BE2C (cell line): ENCODE data around the gene HS1BP3. TPM values are rescaled to one million over a fixed set of nuclear protein-coding genes. Genes with fewer than 3 reads are reported as not detected.
A peak's percentile ranks its signal among the peaks of the same experiment; 100 is the strongest.

Experiments
- DNase-seq: peaks from one replicate; pipeline ENCODE4 v3.0.0-alpha.2; 2020
- H3K27me3 ChIP-seq: fragments of 250-450 bp; sonication (Bioruptor Pico); 2 replicates; pipeline ENCODE4 v1.5.1; 2020; ENCODE audit warnings: mild to moderate bottlenecking
- H3K36me3 ChIP-seq: fragments of 250-450 bp; sonication (Bioruptor Pico); 2 replicates; pipeline ENCODE4 v1.5.1; 2020; ENCODE audit warnings: mild to moderate bottlenecking
- H3K4me1 ChIP-seq: fragments of 250-450 bp; sonication (Bioruptor Pico); 2 replicates; pipeline ENCODE4 v1.5.1; 2020
- H3K4me3 ChIP-seq: 2 replicates; pipeline ENCODE4 v1.5.1; 2011; ENCODE audit warnings: low read depth, low read length
- H3K9me3 ChIP-seq: fragments of 250-450 bp; sonication (Bioruptor Pico); 2 replicates; pipeline ENCODE4 v1.5.1; 2020
- CTCF ChIP-seq: IDR thresholded peaks from 2 replicates; pipeline ENCODE4 v1.5.1; 2012; ENCODE audit warnings: mild to moderate bottlenecking, low read depth, low read length
- polyA plus RNA-seq: library from polyadenylated mRNA; unstranded; fragments of >200 nt; gene quantifications from one replicate; pipeline ENCODE4 v1.2.1, GENCODE V29; 2012; ENCODE audit warnings: low read depth, missing spikeins; ENCODE audit not compliant: insufficient read length, insufficient read depth

HS1BP3 gene
- polyA plus RNA-seq = 28.3 TPM

GRCh38 chr2:20650877-20651730 is at the start of gene HS1BP3:
HS1BP3 (minus strand) TSS chr2:20651098; CDS start chr2:20651063, 35 bp downstream.
- H3K36me3 ChIP-seq = no peaks in the 10 kb centered on the region
- H3K4me3 ChIP-seq = peak within 1 kb of the TSS; percentile 86
- no peaks in the 10 kb centered on the region for H3K27me3 ChIP-seq
- TF ChIP-seq CTCF = peak; percentile 54
- peaks cover 13% of the 10 kb centered on the region for H3K4me1 ChIP-seq
- DNase-seq = peak; percentile 88
- H3K9me3 ChIP-seq = no peaks in the 10 kb centered on the region

- Histone ChIP-seq H3K9me3 (no peaks in the 10 kb centered on the region), H3K4me3 (no peak overlapping the region), H3K36me3 (no peaks in the 10 kb centered on the region), H3K27me3 (no peaks in the 10 kb centered on the region), H3K4me1 (no peaks in the 10 kb centered on the region)
- TF ChIP-seq CTCF = no peak
- no peak for DNase-seq
Measured at GRCh38 chr2:20698916-20699613, 48.2 kb upstream of the HS1BP3 start.

- H3K27me3 ChIP-seq = no peaks in the 10 kb centered on the region
- no peaks in the 10 kb centered on the region for H3K4me1 ChIP-seq
- H3K9me3 ChIP-seq = no peaks in the 10 kb centered on the region
- no peak for DNase-seq
- TF ChIP-seq CTCF = no peak
- no peak overlapping the region for H3K4me3 ChIP-seq
- H3K36me3 ChIP-seq = no peaks in the 10 kb centered on the region
Measured at GRCh38 chr2:20697322-20697934, 46.5 kb upstream of the HS1BP3 start.

- H3K36me3 ChIP-seq = no peaks in the 10 kb centered on the region
Measured at GRCh38 chr2:20696366-20696765, 45.5 kb upstream of the HS1BP3 start.

GRCh38 chr2:20693317-20693716 is 42.4 kb upstream of the HS1BP3 start:
- H3K4me1 ChIP-seq = no peaks in the 10 kb centered on the region
- H3K36me3 ChIP-seq = no peaks in the 10 kb centered on the region; the same call in none of the 2 replicates
- H3K4me3 ChIP-seq = no peak overlapping the region

More at GRCh38 chr2:20696366-20696765, 45.5 kb upstream of the HS1BP3 start:
- no peak overlapping the region for H3K4me3 ChIP-seq
- H3K27me3 ChIP-seq = no peaks in the 10 kb centered on the region
- DNase-seq = no peak
- no peak for TF ChIP-seq CTCF
- no peaks in the 10 kb centered on the region for H3K9me3 ChIP-seq
- no peaks in the 10 kb centered on the region for H3K4me1 ChIP-seq

More at GRCh38 chr2:20693317-20693716, 42.4 kb upstream of the HS1BP3 start:
- no peak for TF ChIP-seq CTCF
- Histone ChIP-seq H3K27me3 (no peaks in the 10 kb centered on the region), H3K9me3 (no peaks in the 10 kb centered on the region; the same call in 1 of the 2 replicates)
- no peak for DNase-seq
